HEK293 (cell line): ENCODE measurements around the gene PNPLA2.

Experiments
- CTCF ChIA-PET: fragments of 350-600 bp; formaldehyde crosslinking; extraction: SDS; loops from one replicate; lab custom pipeline; 2021; ENCODE audit warnings: antibody characterized with exemption; lab: Yijun Ruan, JAX
- POLR2A ChIA-PET: fragments of 300-600 bp; formaldehyde crosslinking; extraction: SDS; loops from one replicate; lab custom pipeline; 2020; ENCODE audit warnings: antibody characterized with exemption, inconsistent platforms; lab: Yijun Ruan, JAX
- H3K27ac ChIP-seq: fragments of 200-500 bp; sonication (Bioruptor generic); 2 replicates; pipeline ENCODE4 v1.5.1; 2014; ENCODE audit warnings: low read depth, low read length, control low read depth, inconsistent platforms; ENCODE audit errors: extremely low read depth
- H3K36me3 ChIP-seq, 2 experiments: fragments of 200-500 bp in 1 of 2; sonication (Bioruptor generic) in 1 of 2; 1 replicate in 1 of 2; 2 replicates in 1 of 2; pipeline ENCODE4 v1.5.1; 2014 to 2017; ENCODE audit warnings: inconsistent platforms in 2 of 2, low read length in 2 of 2; ENCODE audit not compliant: control insufficient read depth in 2 of 2, insufficient read depth in 1 of 2
- H3K4me1 ChIP-seq: fragments of 200-500 bp; sonication (Bioruptor generic); 2 replicates; pipeline ENCODE4 v1.5.1; 2014; ENCODE audit warnings: mild to moderate bottlenecking, low read length, inconsistent platforms; ENCODE audit not compliant: control insufficient read depth, insufficient read depth
- H3K4me3 ChIP-seq: 2 replicates; pipeline ENCODE4 v1.5.1; 2011; ENCODE audit warnings: low read depth, mild to moderate bottlenecking, control low read depth, low read length, moderate library complexity
- H3K9me3 ChIP-seq: fragments of 200-500 bp; sonication (Bioruptor generic); 2 replicates; pipeline ENCODE4 v1.5.1; 2014; ENCODE audit warnings: low read depth, low read length, inconsistent platforms; ENCODE audit not compliant: control insufficient read depth, insufficient read depth
- BCL11B ChIP-seq: fragments of 450-650 bp; formaldehyde crosslinking; IDR thresholded peaks from 2 replicates; pipeline ENCODE4 v1.5.1; 2016; ENCODE audit warnings: low read depth, missing biosample characterization, missing genetic modification characterization
- GLIS2 ChIP-seq: fragments of 450-650 bp; formaldehyde crosslinking; IDR thresholded peaks from 2 replicates; pipeline ENCODE4 v1.5.1; 2016; ENCODE audit warnings: missing biosample characterization, missing genetic modification characterization
- MEIS1 ChIP-seq: sonication (generic); formaldehyde crosslinking; IDR thresholded peaks from 2 replicates; pipeline ENCODE4 v1.8.1; 2022; ENCODE audit warnings: missing genetic modification reagents, mild to moderate bottlenecking, borderline replicate concordance
- OVOL3 ChIP-seq: fragments of 450-650 bp; formaldehyde crosslinking; IDR thresholded peaks from 2 replicates; pipeline ENCODE4 v1.5.1; 2016; ENCODE audit warnings: missing biosample characterization, missing genetic modification characterization
- RBAK ChIP-seq: fragments of 450-650 bp; formaldehyde crosslinking; IDR thresholded peaks from 2 replicates; pipeline ENCODE4 v1.5.1; 2016; ENCODE audit warnings: missing biosample characterization, missing genetic modification characterization
- SCRT2 ChIP-seq: fragments of 450-650 bp; formaldehyde crosslinking; IDR thresholded peaks from 2 replicates; pipeline ENCODE4 v1.5.1; 2016; ENCODE audit warnings: missing biosample characterization, missing genetic modification characterization
- SP3 ChIP-seq: fragments of 450-650 bp; formaldehyde crosslinking; IDR thresholded peaks from 2 replicates; pipeline ENCODE4 v1.5.1; 2016; ENCODE audit warnings: missing biosample characterization, missing genetic modification characterization
- YY2 ChIP-seq: fragments of 450-650 bp; formaldehyde crosslinking; IDR thresholded peaks from 2 replicates; pipeline ENCODE4 v1.5.1; 2016; ENCODE audit warnings: missing biosample characterization, missing genetic modification characterization
- ZFHX2 ChIP-seq: fragments of 450-650 bp; formaldehyde crosslinking; conservative IDR thresholded peaks from 2 replicates; pipeline ENCODE4 v1.5.1; 2016; ENCODE audit warnings: missing biosample characterization, missing genetic modification characterization
- ZNF140 ChIP-seq: fragments of 450-650 bp; formaldehyde crosslinking; IDR thresholded peaks from 2 replicates; pipeline ENCODE4 v1.5.1; 2016; ENCODE audit warnings: missing biosample characterization, missing genetic modification characterization
- ZNF169 ChIP-seq: fragments of 450-650 bp; formaldehyde crosslinking; IDR thresholded peaks from 2 replicates; pipeline ENCODE4 v1.5.1; 2016; ENCODE audit warnings: missing biosample characterization, missing genetic modification characterization
- ZNF335 ChIP-seq: fragments of 450-650 bp; formaldehyde crosslinking; conservative IDR thresholded peaks from 2 replicates; pipeline ENCODE4 v1.5.1; 2016; ENCODE audit warnings: missing biosample characterization, missing genetic modification characterization
- ZNF341 ChIP-seq: fragments of 450-650 bp; formaldehyde crosslinking; IDR thresholded peaks from 2 replicates; pipeline ENCODE4; 2016; ENCODE audit warnings: low read depth, missing biosample characterization, missing genetic modification characterization
- ZNF37A ChIP-seq: fragments of 450-650 bp; IDR thresholded peaks from 2 replicates; pipeline ENCODE4 v1.5.1; 2018; ENCODE audit warnings: missing biosample characterization, missing genetic modification characterization
- ZNF501 ChIP-seq: fragments of 450-650 bp; formaldehyde crosslinking; IDR thresholded peaks from 2 replicates; pipeline ENCODE4 v1.5.1; 2016; ENCODE audit warnings: missing biosample characterization, missing genetic modification characterization
- ZNF571 ChIP-seq: fragments of 450-650 bp; formaldehyde crosslinking; IDR thresholded peaks from 2 replicates; pipeline ENCODE4 v1.5.0; 2017; ENCODE audit warnings: missing biosample characterization, missing genetic modification characterization
- ZNF610 ChIP-seq: fragments of 450-650 bp; formaldehyde crosslinking; IDR thresholded peaks from 2 replicates; pipeline ENCODE4 v1.5.1; 2016; ENCODE audit warnings: missing biosample characterization, missing genetic modification characterization, borderline replicate concordance
- ZNF660 ChIP-seq: fragments of 450-650 bp; IDR thresholded peaks from 2 replicates; pipeline ENCODE4 v1.5.1; 2018; ENCODE audit warnings: missing biosample characterization, mild to moderate bottlenecking, missing genetic modification characterization
- ZNF670 ChIP-seq: fragments of 450-650 bp; formaldehyde crosslinking; IDR thresholded peaks from 2 replicates; pipeline ENCODE4 v1.5.1; 2016; ENCODE audit warnings: missing biosample characterization, missing genetic modification characterization, low read depth
- TF ChIP-seq, protein P1 (sequence below): fragments of 450-650 bp; IDR thresholded peaks from 2 replicates; pipeline ENCODE4 v1.5.1; 2018; ENCODE audit warnings: missing biosample characterization, mild to moderate bottlenecking, missing genetic modification characterization
- TF ChIP-seq, protein P2 (sequence below): fragments of 450-650 bp; formaldehyde crosslinking; IDR thresholded peaks from 2 replicates; pipeline ENCODE4 v1.5.1; 2016; ENCODE audit warnings: missing biosample characterization, missing genetic modification characterization
- TF ChIP-seq, protein P3 (sequence below): fragments of 450-650 bp; formaldehyde crosslinking; IDR thresholded peaks from 2 replicates; pipeline ENCODE4 v1.5.1; 2016; ENCODE audit warnings: missing biosample characterization, missing genetic modification characterization
- TF ChIP-seq, protein P4 (sequence below): fragments of 450-650 bp; formaldehyde crosslinking; IDR thresholded peaks from 2 replicates; pipeline ENCODE4 v1.5.1; 2016; ENCODE audit warnings: missing biosample characterization, missing genetic modification characterization
- TF ChIP-seq, protein P5 (sequence below): fragments of 450-650 bp; formaldehyde crosslinking; IDR thresholded peaks from 2 replicates; pipeline ENCODE4 v1.5.1; 2016; ENCODE audit warnings: missing biosample characterization, missing genetic modification characterization, low read depth
- TF ChIP-seq, protein P6 (sequence below): fragments of 450-650 bp; formaldehyde crosslinking; IDR thresholded peaks from 2 replicates; pipeline ENCODE4 v1.5.1; 2016; ENCODE audit warnings: missing biosample characterization, missing genetic modification characterization
- TF ChIP-seq, protein P7 (sequence below): fragments of 450-650 bp; formaldehyde crosslinking; IDR thresholded peaks from 2 replicates; pipeline ENCODE4 v1.5.1; 2017; ENCODE audit warnings: missing biosample characterization, missing genetic modification characterization

Gene PNPLA2

DNA sequence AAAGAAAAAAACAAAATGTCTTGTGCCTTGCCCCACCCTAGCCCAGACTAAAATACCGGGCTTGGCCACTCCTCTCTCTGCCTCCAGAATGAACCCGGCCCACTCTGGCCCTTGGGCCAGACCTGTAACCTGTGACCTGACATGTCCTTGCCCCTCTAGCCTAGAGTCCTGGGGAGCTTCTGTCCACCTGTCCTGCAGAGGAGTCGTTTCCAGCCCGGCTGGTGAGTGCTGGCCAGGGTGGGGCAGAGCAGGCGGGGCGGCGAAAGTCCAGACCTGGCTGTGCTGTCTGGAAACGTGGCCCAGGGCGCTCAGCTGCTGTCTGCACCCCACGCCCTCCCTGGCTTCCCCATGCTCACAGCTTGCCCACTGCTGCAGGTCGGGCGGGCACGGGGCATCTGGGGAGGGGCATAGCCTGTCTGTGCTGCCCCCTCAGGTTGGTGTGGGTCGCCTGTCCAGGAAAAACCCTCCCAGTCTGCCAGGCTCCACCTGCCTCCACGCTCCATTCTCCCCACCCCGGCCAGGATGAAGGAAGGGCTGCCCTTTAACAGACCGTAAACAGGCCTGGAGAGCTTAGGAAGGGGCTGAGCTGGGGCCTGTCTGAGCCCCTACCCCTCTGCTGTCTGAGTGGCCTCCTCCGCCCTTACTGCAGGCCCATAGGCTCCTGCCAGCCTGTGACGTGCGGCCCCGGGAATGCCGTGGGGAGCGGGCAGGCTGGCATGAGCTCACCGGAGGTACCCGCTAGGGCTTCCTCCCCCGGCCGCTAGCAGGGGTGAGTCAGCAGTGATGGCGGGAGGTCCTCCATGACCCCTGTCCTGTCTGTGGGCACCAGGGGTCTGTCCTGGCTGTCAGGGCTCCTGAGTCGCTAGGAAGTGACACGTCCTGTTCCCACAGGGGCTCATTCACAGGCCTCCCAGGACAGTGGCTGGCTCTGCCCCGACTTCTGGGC, 15.9 kb downstream of the PNPLA2 start:
- Histone ChIP-seq H3K36me3 (peaks cover 0 to 49% of the 10 kb centered on the region in 2 experiments; a peak in 1 of 3 replicates), H3K27ac (no peak overlapping the region), H3K4me1 (no peaks in the 10 kb centered on the region; the same call in 1 of the 2 replicates), H3K9me3 (no peaks in the 10 kb centered on the region), H3K4me3 (peak overlapping the region; percentile 9)
- CTCF ChIA-PET = interaction anchor here (0.7 to 1.0 kb wide), 2 partner anchors 18 to 60 kb away, joined by 3 to 4 read pairs; no protein-coding TSS in a partner anchor
- POLR2A ChIA-PET = interaction anchor here (1.0 to 15.0 kb wide), 7 partner anchors 7 to 38 kb away, joined by 3 to 202 read pairs (median 4); partner anchors contain the start of genes PNPLA2, POLR2L, RPLP2 and TSPAN4
- TF ChIP-seq ZNF335 (tag by site-specific recombination) (no peak), YY2 (tag by site-specific recombination) (no peak), ZNF37A (no peak), ZNF670 (tag by site-specific recombination) (no peak), ZNF140 (no peak), ZNF341 (tag by site-specific recombination) (no peak), RBAK (tag by site-specific recombination) (no peak), ZNF660 (0 out of 2 replicates have a peak, but pooled peaks have one; percentile 35), ZNF501 (no peak), ZNF610 (tag by site-specific recombination) (no peak), GLIS2 (tag by site-specific recombination) (peak; percentile 76), SCRT2 (tag by site-specific recombination) (no peak), OVOL3 (no peak), ZFHX2 (tag by site-specific recombination) (peak; percentile 38; the same call in 1 of the 2 replicates), ZNF169 (no peak), ZNF571 (no peak), BCL11B (tag by site-specific recombination) (0 out of 2 replicates have a peak, but pooled peaks have one; percentile 2), SP3 (tag by site-specific recombination) (no peak), MEIS1 (CRISPR knock-in tag) (no peak)
- TF ChIP-seq, protein P1, sequence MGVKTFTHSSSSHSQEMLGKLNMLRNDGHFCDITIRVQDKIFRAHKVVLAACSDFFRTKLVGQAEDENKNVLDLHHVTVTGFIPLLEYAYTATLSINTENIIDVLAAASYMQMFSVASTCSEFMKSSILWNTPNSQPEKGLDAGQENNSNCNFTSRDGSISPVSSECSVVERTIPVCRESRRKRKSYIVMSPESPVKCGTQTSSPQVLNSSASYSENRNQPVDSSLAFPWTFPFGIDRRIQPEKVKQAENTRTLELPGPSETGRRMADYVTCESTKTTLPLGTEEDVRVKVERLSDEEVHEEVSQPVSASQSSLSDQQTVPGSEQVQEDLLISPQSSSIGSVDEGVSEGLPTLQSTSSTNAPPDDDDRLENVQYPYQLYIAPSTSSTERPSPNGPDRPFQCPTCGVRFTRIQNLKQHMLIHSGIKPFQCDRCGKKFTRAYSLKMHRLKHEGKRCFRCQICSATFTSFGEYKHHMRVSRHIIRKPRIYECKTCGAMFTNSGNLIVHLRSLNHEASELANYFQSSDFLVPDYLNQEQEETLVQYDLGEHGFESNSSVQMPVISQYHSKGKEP (tag by site-specific recombination) = no peak
- TF ChIP-seq, protein P2, sequence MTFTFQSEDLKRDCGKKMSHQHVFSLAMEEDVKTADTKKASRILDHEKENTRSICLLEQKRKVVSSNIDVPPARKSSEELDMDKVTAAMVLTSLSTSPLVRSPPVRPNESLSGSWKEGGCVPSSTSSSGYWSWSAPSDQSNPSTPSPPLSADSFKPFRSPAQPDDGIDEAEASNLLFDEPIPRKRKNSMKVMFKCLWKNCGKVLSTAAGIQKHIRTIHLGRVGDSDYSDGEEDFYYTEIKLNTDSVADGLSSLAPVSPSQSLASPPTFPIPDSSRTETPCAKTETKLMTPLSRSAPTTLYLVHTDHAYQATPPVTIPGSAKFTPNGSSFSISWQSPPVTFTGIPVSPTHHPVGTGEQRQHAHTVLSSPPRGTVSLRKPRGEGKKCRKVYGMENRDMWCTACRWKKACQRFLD (tag by site-specific recombination) = no peak
- TF ChIP-seq, protein P3, sequence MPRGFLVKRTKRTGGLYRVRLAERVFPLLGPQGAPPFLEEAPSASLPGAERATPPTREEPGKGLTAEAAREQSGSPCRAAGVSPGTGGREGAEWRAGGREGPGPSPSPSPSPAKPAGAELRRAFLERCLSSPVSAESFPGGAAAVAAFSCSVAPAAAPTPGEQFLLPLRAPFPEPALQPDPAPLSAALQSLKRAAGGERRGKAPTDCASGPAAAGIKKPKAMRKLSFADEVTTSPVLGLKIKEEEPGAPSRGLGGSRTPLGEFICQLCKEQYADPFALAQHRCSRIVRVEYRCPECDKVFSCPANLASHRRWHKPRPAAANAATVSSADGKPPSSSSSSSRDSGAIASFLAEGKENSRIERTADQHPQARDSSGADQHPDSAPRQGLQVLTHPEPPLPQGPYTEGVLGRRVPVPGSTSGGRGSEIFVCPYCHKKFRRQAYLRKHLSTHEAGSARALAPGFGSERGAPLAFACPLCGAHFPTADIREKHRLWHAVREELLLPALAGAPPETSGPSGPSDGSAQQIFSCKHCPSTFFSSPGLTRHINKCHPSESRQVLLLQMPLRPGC (tag by site-specific recombination) = no peak
- TF ChIP-seq, protein P4, sequence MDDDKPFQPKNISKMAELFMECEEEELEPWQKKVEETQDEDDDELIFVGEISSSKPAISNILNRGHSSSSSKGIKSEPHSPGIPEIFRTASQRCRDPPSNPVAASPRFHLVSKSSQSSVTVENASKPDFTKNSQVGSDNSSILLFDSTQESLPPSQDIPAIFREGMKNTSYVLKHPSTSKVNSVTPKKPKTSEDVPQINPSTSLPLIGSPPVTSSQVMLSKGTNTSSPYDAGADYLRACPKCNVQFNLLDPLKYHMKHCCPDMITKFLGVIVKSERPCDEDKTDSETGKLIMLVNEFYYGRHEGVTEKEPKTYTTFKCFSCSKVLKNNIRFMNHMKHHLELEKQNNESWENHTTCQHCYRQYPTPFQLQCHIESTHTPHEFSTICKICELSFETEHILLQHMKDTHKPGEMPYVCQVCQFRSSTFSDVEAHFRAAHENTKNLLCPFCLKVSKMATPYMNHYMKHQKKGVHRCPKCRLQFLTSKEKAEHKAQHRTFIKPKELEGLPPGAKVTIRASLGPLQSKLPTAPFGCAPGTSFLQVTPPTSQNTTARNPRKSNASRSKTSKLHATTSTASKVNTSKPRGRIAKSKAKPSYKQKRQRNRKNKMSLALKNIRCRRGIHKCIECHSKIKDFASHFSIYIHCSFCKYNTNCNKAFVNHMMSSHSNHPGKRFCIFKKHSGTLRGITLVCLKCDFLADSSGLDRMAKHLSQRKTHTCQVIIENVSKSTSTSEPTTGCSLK (tag by site-specific recombination) = no peak
- TF ChIP-seq, protein P5, sequence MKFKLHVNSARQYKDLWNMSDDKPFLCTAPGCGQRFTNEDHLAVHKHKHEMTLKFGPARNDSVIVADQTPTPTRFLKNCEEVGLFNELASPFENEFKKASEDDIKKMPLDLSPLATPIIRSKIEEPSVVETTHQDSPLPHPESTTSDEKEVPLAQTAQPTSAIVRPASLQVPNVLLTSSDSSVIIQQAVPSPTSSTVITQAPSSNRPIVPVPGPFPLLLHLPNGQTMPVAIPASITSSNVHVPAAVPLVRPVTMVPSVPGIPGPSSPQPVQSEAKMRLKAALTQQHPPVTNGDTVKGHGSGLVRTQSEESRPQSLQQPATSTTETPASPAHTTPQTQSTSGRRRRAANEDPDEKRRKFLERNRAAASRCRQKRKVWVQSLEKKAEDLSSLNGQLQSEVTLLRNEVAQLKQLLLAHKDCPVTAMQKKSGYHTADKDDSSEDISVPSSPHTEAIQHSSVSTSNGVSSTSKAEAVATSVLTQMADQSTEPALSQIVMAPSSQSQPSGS (tag by site-specific recombination) = no peak
- TF ChIP-seq, protein P6, sequence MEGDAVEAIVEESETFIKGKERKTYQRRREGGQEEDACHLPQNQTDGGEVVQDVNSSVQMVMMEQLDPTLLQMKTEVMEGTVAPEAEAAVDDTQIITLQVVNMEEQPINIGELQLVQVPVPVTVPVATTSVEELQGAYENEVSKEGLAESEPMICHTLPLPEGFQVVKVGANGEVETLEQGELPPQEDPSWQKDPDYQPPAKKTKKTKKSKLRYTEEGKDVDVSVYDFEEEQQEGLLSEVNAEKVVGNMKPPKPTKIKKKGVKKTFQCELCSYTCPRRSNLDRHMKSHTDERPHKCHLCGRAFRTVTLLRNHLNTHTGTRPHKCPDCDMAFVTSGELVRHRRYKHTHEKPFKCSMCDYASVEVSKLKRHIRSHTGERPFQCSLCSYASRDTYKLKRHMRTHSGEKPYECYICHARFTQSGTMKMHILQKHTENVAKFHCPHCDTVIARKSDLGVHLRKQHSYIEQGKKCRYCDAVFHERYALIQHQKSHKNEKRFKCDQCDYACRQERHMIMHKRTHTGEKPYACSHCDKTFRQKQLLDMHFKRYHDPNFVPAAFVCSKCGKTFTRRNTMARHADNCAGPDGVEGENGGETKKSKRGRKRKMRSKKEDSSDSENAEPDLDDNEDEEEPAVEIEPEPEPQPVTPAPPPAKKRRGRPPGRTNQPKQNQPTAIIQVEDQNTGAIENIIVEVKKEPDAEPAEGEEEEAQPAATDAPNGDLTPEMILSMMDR (tag by site-specific recombination) = no peak
- TF ChIP-seq, protein P7, sequence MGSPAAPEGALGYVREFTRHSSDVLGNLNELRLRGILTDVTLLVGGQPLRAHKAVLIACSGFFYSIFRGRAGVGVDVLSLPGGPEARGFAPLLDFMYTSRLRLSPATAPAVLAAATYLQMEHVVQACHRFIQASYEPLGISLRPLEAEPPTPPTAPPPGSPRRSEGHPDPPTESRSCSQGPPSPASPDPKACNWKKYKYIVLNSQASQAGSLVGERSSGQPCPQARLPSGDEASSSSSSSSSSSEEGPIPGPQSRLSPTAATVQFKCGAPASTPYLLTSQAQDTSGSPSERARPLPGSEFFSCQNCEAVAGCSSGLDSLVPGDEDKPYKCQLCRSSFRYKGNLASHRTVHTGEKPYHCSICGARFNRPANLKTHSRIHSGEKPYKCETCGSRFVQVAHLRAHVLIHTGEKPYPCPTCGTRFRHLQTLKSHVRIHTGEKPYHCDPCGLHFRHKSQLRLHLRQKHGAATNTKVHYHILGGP (tag by site-specific recombination) = no peak
